Kasumi-1 (cell line): ENCODE data around the gene CLSTN2.

ENCODE experiments used
- DNase-seq, 2 experiments: peaks; one replicate each; lab custom pipeline; 2025; lab: John Stamatoyannopoulos, UW

The CLSTN2 gene

GRCh38 chr3:140284372-140284771 lies 349.4 kb downstream of the CLSTN2 start:
- no peak for DNase-seq

GRCh38 chr3:140285380-140285779 lies 350.4 kb downstream of the CLSTN2 start:
- DNase-seq: no peak

GRCh38 chr3:140288595-140288994 lies 353.6 kb downstream of the CLSTN2 start:
- DNase-seq: no peak

- DNase-seq: no peak
Measured at GRCh38 chr3:140290105-140290504, 355.1 kb downstream of the CLSTN2 start.

- no peak for DNase-seq
Measured at GRCh38 chr3:140292170-140292569, 357.2 kb downstream of the CLSTN2 start.

- DNase-seq: no peak
Measured at GRCh38 chr3:140292684-140293083, 357.7 kb downstream of the CLSTN2 start.

- DNase-seq: no peak
Measured at GRCh38 chr3:140294058-140294457, 359.1 kb downstream of the CLSTN2 start.

- DNase-seq: no peak
Measured at GRCh38 chr3:140296796-140297352, 361.9 kb downstream of the CLSTN2 start.

- DNase-seq: no peak
Measured at GRCh38 chr3:140298043-140298442, 363.1 kb downstream of the CLSTN2 start.

GRCh38 chr3:140298569-140299070 lies 363.6 kb downstream of the CLSTN2 start:
- DNase-seq: no peak

- DNase-seq: no peak
Measured at GRCh38 chr3:140303875-140304274, 368.9 kb downstream of the CLSTN2 start.

GRCh38 chr3:140308535-140308934 lies 373.6 kb downstream of the CLSTN2 start:
- no peak for DNase-seq

GRCh38 chr3:140311428-140311827 lies 376.4 kb downstream of the CLSTN2 start:
- no peak for DNase-seq

GRCh38 chr3:140315955-140316354 lies 381.0 kb downstream of the CLSTN2 start:
- DNase-seq: no peak

GRCh38 chr3:140316466-140316865 lies 381.5 kb downstream of the CLSTN2 start:
- DNase-seq: no peak

GRCh38 chr3:140316868-140317400 lies 381.9 kb downstream of the CLSTN2 start:
- no peak for DNase-seq

- no peak for DNase-seq
Measured at GRCh38 chr3:140319739-140320138, 384.8 kb downstream of the CLSTN2 start.

GRCh38 chr3:140323561-140323960 lies 388.6 kb downstream of the CLSTN2 start:
- no peak for DNase-seq

- DNase-seq: no peak
Measured at GRCh38 chr3:140332131-140332530, 397.1 kb downstream of the CLSTN2 start.

- DNase-seq: no peak
Measured at GRCh38 chr3:140334132-140334929, 399.3 kb downstream of the CLSTN2 start.

- DNase-seq: no peak
Measured at GRCh38 chr3:140336465-140336864, 401.5 kb downstream of the CLSTN2 start.

- no peak for DNase-seq
Measured at GRCh38 chr3:140338916-140339315, 403.9 kb downstream of the CLSTN2 start.

GRCh38 chr3:140341203-140341602 lies 406.2 kb downstream of the CLSTN2 start:
- DNase-seq: no peak
